ENCODE data around the gene IL15RA.

GRCh38 chr10:5976512-5977470, 552 bp downstream of the IL15RA start:
- TF ChIP-seq POLR2A (IDR thresholded peaks at IDR 0.05) (no peak), CTCF (IDR thresholded peaks at IDR 0.05 in 8 of 11, conservative IDR thresholded peaks at IDR 0.05 in 3 of 11) (peak in 1 of 11 experiments; percentile 22), POLR2AphosphoS5 (IDR thresholded peaks at IDR 0.05) (no peak)
